ENCODE results near the gene AMD1.
"Not testable (repeated sequence)": the region's sequence is repeated elsewhere in the genome, so short reads cannot be mapped to it uniquely, and the experiment has no call there.

Gene AMD1

DNA sequence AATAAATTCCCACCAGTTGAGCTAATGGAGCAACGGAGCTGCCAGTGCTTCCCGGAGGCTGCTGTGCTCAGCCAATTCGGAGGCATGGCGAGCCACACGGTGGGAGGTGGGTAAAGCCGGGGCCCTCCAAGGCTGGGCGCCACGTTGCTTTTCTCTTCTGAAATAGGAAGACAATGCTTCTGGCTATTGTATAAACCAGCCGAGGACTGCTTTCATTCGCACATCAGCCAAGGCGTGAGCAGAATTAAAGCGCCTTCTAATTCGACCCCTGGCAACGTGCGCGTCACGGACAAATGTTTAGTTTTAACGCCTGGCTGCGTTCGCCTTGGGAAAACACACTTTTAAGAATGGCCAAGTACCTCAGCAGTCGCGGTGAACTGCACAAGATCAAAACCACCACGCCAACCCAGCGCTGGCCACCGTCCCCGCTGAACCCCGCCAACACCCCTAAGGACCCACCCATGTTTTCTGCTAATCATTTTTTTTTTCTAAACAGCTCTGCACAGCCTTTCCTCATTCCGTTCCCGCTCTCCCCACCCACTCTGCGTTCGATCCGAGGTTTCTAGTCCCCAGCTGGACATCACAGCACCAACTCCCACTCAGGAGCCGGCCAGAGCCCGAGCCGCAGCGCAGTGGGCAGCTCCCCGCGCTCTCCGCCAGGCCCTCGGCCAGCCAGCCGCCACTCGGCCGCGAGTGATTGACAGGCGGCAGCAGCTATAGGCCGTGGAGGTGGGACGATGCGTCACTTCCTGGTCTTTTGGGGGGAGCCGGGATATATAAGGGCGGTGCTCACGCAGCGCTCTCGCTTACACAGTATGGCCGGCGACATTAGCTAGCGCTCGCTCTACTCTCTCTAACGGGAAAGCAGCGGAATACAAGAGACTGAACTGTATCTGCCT is at the start of gene AMD1:
AMD1 (plus strand) TSS at position 805 of the 899 bp plus-strand sequence. CDS start 321 bp downstream, outside the sequence.
- ATAC-seq = peak; percentile 77 to 80

GRCh38 chr6:110826236-110827129 is 48.1 kb upstream of the AMD1 start:
- ATAC-seq = no peak

GRCh38 chr6:110828396-110828795 is 46.2 kb upstream of the AMD1 start:
- no peak for ATAC-seq

- ATAC-seq = no peak
Measured at GRCh38 chr6:110831405-110831804, 43.2 kb upstream of the AMD1 start.

DNA sequence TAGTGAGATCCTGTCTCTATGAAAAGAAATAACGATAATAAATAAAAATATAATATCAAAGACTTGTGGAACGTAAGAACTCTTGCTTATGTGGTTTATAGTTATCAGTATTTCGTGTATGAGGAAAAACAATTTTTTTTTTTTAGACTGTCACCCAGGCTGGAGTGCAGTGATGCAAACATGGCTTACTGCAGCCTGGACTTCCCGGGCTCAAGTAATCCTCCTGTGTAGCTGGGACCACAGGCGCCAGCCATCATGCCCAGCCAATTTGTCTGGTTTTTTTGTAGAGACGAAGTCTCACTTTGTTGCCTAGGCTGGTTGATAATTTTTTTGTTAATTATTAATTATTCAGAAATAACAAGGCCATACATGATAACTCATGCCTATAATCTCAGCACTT is 40.8 kb upstream of the AMD1 start:
- ATAC-seq = no peak

- ATAC-seq = not testable (repeated sequence)
Measured at GRCh38 chr6:110835751-110836150, 38.8 kb upstream of the AMD1 start.

- no peak for ATAC-seq
Measured at GRCh38 chr6:110841266-110841665, 33.3 kb upstream of the AMD1 start.

DNA sequence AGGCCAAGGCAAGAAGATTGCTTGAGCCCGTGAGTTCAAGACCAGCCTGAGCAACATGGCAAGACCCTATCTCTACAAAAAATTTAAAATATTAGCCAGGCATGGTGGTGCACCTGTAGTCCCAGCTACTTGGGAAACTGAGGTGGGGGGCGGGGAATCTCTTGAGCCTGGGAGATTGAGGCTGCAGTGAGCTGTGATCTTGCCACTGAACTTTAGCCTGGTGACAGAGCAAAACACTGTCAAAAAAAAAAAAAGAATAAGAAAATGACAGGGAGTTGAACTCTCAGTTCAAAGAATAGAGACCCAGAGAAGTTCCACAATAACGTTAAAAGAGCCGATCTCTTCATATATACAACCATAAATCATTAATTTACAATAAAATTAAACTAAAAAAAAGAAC is 24.8 kb upstream of the AMD1 start:
- no peak for ATAC-seq

- no peak for ATAC-seq
Measured at GRCh38 chr6:110852773-110853172, 21.8 kb upstream of the AMD1 start.

DNA sequence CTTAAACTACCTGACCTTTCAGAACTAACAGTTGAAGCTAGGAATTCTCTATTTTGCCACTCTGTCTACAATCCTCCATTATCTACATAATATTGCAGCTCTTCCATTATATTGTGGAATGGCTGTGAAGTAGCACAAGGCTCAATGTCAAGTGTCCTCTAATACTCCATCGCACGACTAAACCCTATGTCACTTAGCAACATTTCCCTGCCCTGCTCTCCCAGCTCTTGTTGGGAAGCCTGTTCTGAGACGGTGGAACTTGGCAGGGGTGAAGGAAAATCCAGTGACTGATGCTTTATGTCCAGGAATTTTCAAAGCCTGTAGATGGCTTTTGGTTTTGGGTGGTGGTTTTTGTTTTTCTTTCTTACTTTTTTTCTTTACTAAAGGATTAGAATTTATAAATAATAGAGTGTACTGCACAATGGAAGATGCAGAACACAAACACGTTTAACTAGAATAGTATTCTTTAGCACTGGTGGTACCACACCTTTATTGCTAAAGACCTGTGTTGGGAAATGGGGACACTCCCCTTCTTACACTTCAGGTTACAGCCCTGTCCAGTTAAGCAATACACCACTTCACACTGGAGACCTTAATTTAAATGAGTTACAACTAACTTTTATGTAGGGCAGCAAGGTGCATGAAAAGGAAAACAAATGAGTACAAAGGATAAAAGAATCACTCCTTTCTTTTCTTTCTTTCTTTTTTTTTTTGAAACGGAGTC is 20.7 kb upstream of the AMD1 start:
- no peak for ATAC-seq

- ATAC-seq = no peak
Measured at GRCh38 chr6:110856296-110856695, 18.3 kb upstream of the AMD1 start.

- ATAC-seq = no peak
Measured at GRCh38 chr6:110858016-110858415, 16.6 kb upstream of the AMD1 start.

DNA sequence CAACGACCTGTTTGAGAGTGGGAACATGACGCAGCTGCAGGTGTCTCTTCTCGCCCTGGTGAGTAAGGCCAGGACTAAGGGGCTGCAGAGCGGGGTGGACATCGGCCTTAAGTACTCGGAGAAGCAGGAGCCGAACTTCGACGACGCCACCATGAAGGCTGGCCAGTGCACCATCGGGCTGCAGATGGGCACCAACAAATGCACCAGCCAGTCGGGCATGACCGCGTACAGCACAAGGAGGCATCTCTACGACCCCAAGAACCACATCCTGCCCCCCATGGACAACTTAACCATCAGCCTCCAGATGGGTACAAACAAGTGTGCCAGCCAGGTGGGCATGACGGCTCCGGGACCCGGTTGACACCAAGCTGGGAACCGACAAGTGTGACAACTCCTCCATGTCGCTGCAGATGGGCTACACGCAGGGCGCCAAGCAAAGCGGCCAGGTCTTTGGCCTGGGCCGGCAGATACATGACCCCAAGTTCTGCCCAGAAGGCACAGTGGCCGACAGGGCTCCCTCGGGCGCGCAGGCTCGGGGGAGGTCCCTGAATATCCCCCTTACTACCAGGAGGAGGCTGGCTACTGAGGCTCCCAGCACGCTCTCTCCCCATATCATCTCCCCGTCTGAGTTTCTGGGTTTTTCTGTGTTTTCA is 15.9 kb upstream of the AMD1 start:
- no peak for ATAC-seq

DNA sequence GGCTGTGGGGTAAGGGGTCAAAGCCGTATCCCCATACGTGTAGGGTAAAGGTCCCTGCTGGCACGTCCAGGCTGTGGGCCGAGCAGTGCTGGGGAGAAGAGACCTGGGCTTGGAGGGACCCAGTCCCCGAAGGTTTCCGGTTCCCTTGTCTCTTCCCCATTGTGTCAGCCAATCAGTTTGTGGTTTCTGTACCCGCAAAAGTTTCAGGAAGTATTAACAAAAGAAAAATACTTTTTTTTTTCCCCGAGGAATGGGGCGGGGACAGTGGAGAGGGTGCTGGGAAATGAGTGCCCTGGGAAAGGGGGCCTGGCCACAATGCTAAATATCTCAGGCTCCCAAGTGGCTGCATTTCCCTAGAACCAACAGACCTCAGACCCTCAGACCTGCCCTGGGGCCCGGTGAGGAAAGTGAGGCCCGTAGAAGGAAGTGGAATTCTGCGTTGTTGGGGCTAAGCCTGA is 15.2 kb upstream of the AMD1 start:
- no peak for ATAC-seq

DNA sequence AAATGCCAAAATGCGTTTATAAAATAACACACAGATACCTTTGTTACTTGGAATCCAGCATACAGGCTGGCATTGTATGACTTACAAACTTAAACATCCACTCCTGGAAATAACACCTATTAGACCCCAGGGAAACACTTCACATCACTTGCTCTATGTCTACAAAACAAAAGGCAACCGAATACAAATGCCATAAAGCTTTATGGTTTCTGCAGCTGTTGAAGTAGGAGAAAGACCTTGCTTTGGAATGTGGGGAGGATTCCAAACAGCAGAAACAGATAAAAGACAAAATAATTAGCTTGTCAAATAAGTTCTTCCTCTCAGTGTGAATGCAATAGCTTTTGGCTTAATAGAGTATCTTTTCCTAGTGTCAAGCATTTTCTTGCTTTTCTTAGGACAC is 9.8 kb upstream of the AMD1 start:
- ATAC-seq = no peak

- peak; percentile 2 for ATAC-seq
Measured at GRCh38 chr6:110874880-110875547, 429 bp downstream of the AMD1 start.

- peak; percentile 29 to 37 for ATAC-seq
Measured at GRCh38 chr6:110875548-110876169, 1.1 kb downstream of the AMD1 start.

DNA sequence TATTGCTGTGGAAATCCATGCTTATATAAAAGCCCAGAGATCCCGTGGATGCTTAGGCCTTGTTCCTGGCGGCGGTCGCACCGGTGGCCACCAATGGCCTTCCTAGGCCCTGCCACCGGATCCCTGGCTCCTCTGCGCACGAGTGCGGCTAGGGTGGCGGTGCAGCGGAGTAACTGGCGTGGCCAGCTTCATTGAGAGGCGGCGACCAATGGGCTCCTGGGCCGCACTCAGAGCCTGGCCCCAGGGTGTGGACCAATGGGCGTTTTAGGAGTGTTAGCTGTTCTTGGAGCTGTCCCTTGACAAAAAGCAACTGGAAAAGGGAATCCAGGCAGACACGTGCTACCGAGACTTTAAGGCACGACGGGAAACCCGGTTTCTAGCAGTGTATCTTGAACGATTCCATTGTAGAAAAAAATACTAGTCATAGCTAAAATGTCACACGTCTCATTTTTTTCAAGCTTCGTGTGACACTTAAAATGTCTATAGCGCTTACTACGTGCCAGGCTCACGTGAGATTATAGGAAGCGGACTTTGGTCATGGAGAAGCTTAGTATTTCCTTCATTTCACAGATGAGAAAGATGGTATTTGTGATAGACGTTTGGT is 1.7 kb downstream of the AMD1 start:
- ATAC-seq = peak; percentile 55 to 59

GRCh38 chr6:110876806-110877564 is 2.4 kb downstream of the AMD1 start:
- ATAC-seq = no peak

DNA sequence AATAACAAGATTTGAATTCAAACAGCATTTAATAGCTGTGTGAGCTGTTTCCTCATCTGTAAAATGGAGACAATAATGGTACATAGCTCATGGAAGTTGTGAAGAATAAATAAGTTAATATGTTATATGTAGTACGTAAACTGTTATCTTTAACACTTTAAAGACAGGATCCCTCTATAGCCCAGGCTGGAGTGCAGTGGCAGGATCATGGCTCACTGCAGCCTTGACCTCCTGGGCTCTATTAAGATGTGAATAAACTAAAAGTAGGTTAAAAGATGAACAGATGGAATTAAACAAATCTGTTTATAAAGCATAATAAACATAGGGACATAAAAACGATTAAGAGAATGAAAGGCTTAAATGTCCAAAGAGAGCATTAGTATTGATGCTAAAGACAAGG is 3.0 kb downstream of the AMD1 start:
- ATAC-seq = no peak

Data from activated CD4-positive, CD25-positive, alpha-beta regulatory T cell treated with anti-CD3 and anti-CD28 coated beads, Interleukin-2, amount 50 U/mL, for 24 hours (primary cell).